ENCODE results near the gene TRIM36. TPM values are rescaled to one million over a fixed set of nuclear protein-coding genes. Genes with fewer than 3 reads are reported as not detected.

TRIM36 gene
- total RNA-seq, 2 donors from 2014 or later = 4.6 to 15.3 TPM

GRCh38 chr5:115084246-115084793 lies 85.4 kb downstream of the TRIM36 start:
- H3K9me3 ChIP-seq = no peaks in the 10 kb centered on the region
- TF ChIP-seq CTCF (IDR thresholded peaks at IDR 0.05) = no peak
- H3K27ac ChIP-seq = no peak overlapping the region
- DNase-seq (ENCODE audit: low spot score) (no peak), ATAC-seq (ENCODE audit: insufficient number of reproducible peaks, low FRiP score, low read depth) (no peak)
- no peaks in the 10 kb centered on the region for H3K36me3 ChIP-seq
- no peaks in the 10 kb centered on the region for H3K4me1 ChIP-seq (ENCODE audit: control insufficient read depth in 1 of 2, low read depth in 2 of 2)
- no peaks in the 10 kb centered on the region for H3K27me3 ChIP-seq (replicated peaks; ENCODE audit: insufficient read depth)
- no peak overlapping the region for H3K4me3 ChIP-seq

GRCh38 chr5:115079924-115080623 lies 89.6 kb downstream of the TRIM36 start:
- ATAC-seq (ENCODE audit: insufficient number of reproducible peaks, low FRiP score, low read depth) (no peak), DNase-seq (ENCODE audit: low spot score) (no peak)
- H3K4me3 ChIP-seq = no peak overlapping the region
- H3K36me3 ChIP-seq = no peaks in the 10 kb centered on the region
- no peaks in the 10 kb centered on the region for H3K9me3 ChIP-seq
- no peaks in the 10 kb centered on the region for H3K4me1 ChIP-seq (ENCODE audit: control insufficient read depth in 1 of 2, low read depth in 2 of 2)
- no peak overlapping the region for H3K27ac ChIP-seq
- no peaks in the 10 kb centered on the region for H3K27me3 ChIP-seq (replicated peaks; ENCODE audit: insufficient read depth)
- no peak for TF ChIP-seq CTCF (IDR thresholded peaks at IDR 0.05)

Other genes starting within 250 kb of the TRIM36 start
- gene PGGT1B, start 93.0 kb upstream of the TRIM36 start, total RNA-seq = 10 to 100 TPM in 1 of 2 donors, 1 to 10 TPM in 1; 7.3 to 16.6 TPM
- 10 to 100 TPM in 1 of 2 donors, 1 to 10 TPM in 1; 8.4 to 11.1 TPM for gene CCDC112, start 126.7 kb upstream of the TRIM36 start, total RNA-seq